ENCODE data around the gene CSF3R. TPM values are rescaled to one million over a fixed set of nuclear protein-coding genes. Genes with fewer than 3 reads are reported as not detected.

CSF3R gene
- total and polyA plus RNA-seq, 9 of the 15 experiments (the other 6 are each of a cell fraction or from before 2014, with no cell fraction given), result 0.21 to 0.86 (median 0.40) TPM; not detected in 1

DNA sequence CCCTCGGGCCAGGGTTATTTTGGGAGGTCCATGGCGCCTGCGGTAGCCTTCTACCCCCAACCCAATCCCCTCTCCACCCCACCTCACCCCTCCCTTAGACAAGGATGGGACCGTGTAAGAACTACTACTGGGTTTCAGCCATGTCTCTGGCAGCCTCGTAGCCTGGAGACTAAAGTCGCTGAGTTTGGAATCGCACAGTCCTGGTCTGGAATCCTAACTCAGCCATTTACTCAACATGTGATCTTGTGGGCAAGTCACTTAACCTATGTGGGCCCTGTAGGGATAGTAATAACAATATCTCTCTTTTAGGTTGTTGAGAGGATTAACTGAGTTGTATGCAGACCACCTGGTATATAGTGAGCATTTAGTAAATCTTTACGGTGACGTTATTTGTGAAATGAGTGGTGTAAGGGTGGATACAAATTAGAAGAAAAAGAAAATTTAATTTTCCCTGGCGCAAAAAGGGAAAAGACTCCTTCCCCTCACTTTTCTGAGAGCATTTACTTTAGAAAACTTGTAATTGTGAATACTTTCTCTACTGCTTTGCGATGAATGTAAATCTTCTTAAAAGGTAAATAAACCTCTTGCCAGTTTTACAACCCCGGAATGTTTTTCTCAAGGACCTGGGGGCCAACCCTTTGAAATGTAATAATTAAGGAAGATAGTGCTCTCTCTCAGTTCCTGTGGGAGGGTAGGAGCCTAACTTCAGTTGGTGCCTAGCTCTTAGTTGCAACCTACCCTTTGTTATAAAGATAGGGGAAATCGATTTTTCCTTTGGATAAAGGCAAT is 17.9 kb downstream of the CSF3R start (continued):
- TF ChIP-seq, protein P1, sequence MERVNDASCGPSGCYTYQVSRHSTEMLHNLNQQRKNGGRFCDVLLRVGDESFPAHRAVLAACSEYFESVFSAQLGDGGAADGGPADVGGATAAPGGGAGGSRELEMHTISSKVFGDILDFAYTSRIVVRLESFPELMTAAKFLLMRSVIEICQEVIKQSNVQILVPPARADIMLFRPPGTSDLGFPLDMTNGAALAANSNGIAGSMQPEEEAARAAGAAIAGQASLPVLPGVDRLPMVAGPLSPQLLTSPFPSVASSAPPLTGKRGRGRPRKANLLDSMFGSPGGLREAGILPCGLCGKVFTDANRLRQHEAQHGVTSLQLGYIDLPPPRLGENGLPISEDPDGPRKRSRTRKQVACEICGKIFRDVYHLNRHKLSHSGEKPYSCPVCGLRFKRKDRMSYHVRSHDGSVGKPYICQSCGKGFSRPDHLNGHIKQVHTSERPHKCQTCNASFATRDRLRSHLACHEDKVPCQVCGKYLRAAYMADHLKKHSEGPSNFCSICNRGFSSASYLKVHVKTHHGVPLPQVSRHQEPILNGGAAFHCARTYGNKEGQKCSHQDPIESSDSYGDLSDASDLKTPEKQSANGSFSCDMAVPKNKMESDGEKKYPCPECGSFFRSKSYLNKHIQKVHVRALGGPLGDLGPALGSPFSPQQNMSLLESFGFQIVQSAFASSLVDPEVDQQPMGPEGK (CRISPR knock-in tag; IDR thresholded peaks at IDR 0.05; ENCODE audit: borderline replicate concordance), result no peak
- TF ChIP-seq ZNF124 (CRISPR knock-in tag; IDR thresholded peaks at IDR 0.05) (no peak), SMC3 (conservative IDR thresholded peaks at IDR 0.05; ENCODE audit: insufficient read depth, low read depth, low read length) (no peak), PTRF (tag; IDR thresholded peaks at IDR 0.05) (0 out of 2 replicates have a peak, but pooled peaks have one; percentile 24), NFRKB (IDR thresholded peaks at IDR 0.05; ENCODE audit: low read depth) (peak; percentile 85), BRCA1 (IDR thresholded peaks at IDR 0.05) (no peak), BRCA1 (CRISPR knock-in tag; IDR thresholded peaks at IDR 0.05) (no peak), ZNF133 (CRISPR knock-in tag; IDR thresholded peaks at IDR 0.05) (no peak), PML (IDR thresholded peaks at IDR 0.05; ENCODE audit: low read length) (no peak), DACH1 (IDR thresholded peaks at IDR 0.05; ENCODE audit: partially characterized antibody) (no peak)
- TF ChIP-seq, protein P2, sequence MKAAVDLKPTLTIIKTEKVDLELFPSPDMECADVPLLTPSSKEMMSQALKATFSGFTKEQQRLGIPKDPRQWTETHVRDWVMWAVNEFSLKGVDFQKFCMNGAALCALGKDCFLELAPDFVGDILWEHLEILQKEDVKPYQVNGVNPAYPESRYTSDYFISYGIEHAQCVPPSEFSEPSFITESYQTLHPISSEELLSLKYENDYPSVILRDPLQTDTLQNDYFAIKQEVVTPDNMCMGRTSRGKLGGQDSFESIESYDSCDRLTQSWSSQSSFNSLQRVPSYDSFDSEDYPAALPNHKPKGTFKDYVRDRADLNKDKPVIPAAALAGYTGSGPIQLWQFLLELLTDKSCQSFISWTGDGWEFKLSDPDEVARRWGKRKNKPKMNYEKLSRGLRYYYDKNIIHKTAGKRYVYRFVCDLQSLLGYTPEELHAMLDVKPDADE (conservative IDR thresholded peaks at IDR 0.05; ENCODE audit: control insufficient read depth, low read depth, low read length), result no peak
- TF ChIP-seq, protein P3, sequence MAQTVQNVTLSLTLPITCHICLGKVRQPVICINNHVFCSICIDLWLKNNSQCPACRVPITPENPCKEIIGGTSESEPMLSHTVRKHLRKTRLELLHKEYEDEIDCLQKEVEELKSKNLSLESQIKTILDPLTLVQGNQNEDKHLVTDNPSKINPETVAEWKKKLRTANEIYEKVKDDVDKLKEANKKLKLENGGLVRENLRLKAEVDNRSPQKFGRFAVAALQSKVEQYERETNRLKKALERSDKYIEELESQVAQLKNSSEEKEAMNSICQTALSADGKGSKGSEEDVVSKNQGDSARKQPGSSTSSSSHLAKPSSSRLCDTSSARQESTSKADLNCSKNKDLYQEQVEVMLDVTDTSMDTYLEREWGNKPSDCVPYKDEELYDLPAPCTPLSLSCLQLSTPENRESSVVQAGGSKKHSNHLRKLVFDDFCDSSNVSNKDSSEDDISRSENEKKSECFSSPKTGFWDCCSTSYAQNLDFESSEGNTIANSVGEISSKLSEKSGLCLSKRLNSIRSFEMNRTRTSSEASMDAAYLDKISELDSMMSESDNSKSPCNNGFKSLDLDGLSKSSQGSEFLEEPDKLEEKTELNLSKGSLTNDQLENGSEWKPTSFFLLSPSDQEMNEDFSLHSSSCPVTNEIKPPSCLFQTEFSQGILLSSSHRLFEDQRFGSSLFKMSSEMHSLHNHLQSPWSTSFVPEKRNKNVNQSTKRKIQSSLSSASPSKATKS (CRISPR knock-in tag; IDR thresholded peaks at IDR 0.05), result no peak
- TF ChIP-seq, protein P4, sequence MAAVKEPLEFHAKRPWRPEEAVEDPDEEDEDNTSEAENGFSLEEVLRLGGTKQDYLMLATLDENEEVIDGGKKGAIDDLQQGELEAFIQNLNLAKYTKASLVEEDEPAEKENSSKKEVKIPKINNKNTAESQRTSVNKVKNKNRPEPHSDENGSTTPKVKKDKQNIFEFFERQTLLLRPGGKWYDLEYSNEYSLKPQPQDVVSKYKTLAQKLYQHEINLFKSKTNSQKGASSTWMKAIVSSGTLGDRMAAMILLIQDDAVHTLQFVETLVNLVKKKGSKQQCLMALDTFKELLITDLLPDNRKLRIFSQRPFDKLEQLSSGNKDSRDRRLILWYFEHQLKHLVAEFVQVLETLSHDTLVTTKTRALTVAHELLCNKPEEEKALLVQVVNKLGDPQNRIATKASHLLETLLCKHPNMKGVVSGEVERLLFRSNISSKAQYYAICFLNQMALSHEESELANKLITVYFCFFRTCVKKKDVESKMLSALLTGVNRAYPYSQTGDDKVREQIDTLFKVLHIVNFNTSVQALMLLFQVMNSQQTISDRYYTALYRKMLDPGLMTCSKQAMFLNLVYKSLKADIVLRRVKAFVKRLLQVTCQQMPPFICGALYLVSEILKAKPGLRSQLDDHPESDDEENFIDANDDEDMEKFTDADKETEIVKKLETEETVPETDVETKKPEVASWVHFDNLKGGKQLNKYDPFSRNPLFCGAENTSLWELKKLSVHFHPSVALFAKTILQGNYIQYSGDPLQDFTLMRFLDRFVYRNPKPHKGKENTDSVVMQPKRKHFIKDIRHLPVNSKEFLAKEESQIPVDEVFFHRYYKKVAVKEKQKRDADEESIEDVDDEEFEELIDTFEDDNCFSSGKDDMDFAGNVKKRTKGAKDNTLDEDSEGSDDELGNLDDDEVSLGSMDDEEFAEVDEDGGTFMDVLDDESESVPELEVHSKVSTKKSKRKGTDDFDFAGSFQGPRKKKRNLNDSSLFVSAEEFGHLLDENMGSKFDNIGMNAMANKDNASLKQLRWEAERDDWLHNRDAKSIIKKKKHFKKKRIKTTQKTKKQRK (IDR thresholded peaks at IDR 0.05; ENCODE audit: borderline replicate concordance, low read depth, low read length), result no peak
- TF ChIP-seq, protein P5, sequence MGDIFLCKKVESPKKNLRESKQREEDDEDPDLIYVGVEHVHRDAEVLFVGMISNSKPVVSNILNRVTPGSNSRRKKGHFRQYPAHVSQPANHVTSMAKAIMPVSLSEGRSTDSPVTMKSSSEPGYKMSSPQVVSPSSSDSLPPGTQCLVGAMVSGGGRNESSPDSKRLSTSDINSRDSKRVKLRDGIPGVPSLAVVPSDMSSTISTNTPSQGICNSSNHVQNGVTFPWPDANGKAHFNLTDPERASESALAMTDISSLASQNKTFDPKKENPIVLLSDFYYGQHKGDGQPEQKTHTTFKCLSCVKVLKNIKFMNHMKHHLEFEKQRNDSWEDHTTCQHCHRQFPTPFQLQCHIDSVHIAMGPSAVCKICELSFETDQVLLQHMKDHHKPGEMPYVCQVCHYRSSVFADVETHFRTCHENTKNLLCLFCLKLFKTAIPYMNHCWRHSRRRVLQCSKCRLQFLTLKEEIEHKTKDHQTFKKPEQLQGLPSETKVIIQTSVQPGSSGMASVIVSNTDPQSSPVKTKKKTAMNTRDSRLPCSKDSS (IDR thresholded peaks at IDR 0.05; ENCODE audit: low read depth, partially characterized antibody), result no peak
- TF ChIP-seq, protein P6, sequence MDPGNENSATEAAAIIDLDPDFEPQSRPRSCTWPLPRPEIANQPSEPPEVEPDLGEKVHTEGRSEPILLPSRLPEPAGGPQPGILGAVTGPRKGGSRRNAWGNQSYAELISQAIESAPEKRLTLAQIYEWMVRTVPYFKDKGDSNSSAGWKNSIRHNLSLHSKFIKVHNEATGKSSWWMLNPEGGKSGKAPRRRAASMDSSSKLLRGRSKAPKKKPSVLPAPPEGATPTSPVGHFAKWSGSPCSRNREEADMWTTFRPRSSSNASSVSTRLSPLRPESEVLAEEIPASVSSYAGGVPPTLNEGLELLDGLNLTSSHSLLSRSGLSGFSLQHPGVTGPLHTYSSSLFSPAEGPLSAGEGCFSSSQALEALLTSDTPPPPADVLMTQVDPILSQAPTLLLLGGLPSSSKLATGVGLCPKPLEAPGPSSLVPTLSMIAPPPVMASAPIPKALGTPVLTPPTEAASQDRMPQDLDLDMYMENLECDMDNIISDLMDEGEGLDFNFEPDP (CRISPR knock-in tag; IDR thresholded peaks at IDR 0.05), result no peak

Data from K562 (cell line).